ENCODE data around the gene SCAPER. TPM values are rescaled to one million over a fixed set of nuclear protein-coding genes. Genes with fewer than 3 reads are reported as not detected.
"Not testable (repeated sequence)": the region's sequence is repeated elsewhere in the genome, so short reads cannot be mapped to it uniquely, and the experiment has no call there.

SCAPER gene
- total RNA-seq, 1 donor = 9.1 TPM

- DNase-seq (ENCODE audit: low read depth) = no peak
- no peak overlapping the region for H3K4me3 ChIP-seq (ENCODE audit: low read depth, low read length)
- TF ChIP-seq, protein P1, sequence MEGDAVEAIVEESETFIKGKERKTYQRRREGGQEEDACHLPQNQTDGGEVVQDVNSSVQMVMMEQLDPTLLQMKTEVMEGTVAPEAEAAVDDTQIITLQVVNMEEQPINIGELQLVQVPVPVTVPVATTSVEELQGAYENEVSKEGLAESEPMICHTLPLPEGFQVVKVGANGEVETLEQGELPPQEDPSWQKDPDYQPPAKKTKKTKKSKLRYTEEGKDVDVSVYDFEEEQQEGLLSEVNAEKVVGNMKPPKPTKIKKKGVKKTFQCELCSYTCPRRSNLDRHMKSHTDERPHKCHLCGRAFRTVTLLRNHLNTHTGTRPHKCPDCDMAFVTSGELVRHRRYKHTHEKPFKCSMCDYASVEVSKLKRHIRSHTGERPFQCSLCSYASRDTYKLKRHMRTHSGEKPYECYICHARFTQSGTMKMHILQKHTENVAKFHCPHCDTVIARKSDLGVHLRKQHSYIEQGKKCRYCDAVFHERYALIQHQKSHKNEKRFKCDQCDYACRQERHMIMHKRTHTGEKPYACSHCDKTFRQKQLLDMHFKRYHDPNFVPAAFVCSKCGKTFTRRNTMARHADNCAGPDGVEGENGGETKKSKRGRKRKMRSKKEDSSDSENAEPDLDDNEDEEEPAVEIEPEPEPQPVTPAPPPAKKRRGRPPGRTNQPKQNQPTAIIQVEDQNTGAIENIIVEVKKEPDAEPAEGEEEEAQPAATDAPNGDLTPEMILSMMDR (IDR thresholded peaks at IDR 0.05; ENCODE audit: insufficient read depth, low read depth, low read length) = no peak
Measured at GRCh38 chr15:76514282-76514681, 390.9 kb downstream of the SCAPER start.

GRCh38 chr15:76512971-76513370 lies 392.2 kb downstream of the SCAPER start:
- TF ChIP-seq, protein P1 (IDR thresholded peaks at IDR 0.05; ENCODE audit: insufficient read depth, low read depth, low read length) = no peak
- H3K4me3 ChIP-seq (ENCODE audit: low read depth, low read length) = no peak overlapping the region
- no peak for DNase-seq (ENCODE audit: low read depth)

GRCh38 chr15:76510663-76511062 lies 394.5 kb downstream of the SCAPER start:
- H3K4me3 ChIP-seq (ENCODE audit: low read depth, low read length); DNase-seq (ENCODE audit: low read depth): not testable (repeated sequence)

DNA sequence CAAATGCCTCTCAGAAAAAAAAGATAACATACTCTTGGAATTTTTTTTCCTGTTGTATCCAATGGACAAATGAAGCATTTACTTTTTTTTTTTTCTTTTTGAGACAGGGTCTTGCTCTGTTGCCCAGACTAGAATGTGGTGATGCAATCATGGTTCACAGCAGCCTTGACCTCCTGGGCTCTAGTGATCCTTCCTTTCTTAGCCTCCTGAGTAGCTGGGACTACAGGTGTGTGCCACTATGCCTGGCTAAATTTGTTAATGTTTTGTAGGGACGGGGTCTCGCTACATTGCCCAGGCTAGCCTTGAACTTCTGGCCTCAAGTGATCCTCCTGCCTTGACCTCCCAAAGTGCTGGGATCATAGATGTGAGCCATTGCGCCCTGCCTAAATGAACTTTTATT lies 401.3 kb downstream of the SCAPER start:
- H3K4me3 ChIP-seq (ENCODE audit: low read depth, low read length) = no peak overlapping the region
- TF ChIP-seq, protein P1 (IDR thresholded peaks at IDR 0.05; ENCODE audit: insufficient read depth, low read depth, low read length) = no peak
- no peak for DNase-seq (ENCODE audit: low read depth)

GRCh38 chr15:76503121-76503520 lies 402.0 kb downstream of the SCAPER start:
- DNase-seq (ENCODE audit: low read depth) = no peak
- H3K4me3 ChIP-seq (ENCODE audit: low read depth, low read length) = no peak overlapping the region
- TF ChIP-seq, protein P1 (IDR thresholded peaks at IDR 0.05; ENCODE audit: insufficient read depth, low read depth, low read length) = no peak

DNA sequence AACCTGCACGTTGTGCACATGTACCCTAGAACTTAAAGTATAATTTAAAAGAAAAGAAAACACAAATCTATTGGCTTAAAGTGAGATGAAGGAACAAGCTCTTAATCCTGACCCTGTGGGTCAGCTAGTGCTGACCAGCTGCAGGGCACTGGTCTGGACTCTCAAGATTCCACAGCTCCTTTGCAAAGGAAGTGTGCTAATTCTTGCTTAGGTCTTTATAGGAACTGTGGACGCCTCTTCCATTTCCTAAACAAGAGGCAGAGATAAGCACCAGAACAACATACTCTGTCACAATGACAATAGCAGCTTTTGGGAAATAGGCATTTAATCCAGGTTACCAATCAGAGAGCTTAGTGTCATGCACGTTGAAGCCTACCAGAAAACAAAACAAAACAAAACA lies 402.5 kb downstream of the SCAPER start:
- TF ChIP-seq, protein P1 (IDR thresholded peaks at IDR 0.05; ENCODE audit: insufficient read depth, low read depth, low read length) = no peak
- H3K4me3 ChIP-seq (ENCODE audit: low read depth, low read length) = no peak overlapping the region
- DNase-seq (ENCODE audit: low read depth) = no peak

- not testable (repeated sequence) for DNase-seq (ENCODE audit: low read depth); H3K4me3 ChIP-seq (ENCODE audit: low read depth, low read length)
Measured at GRCh38 chr15:76502185-76502584, 403.0 kb downstream of the SCAPER start.

GRCh38 chr15:76501726-76502125 lies 403.4 kb downstream of the SCAPER start:
- DNase-seq (ENCODE audit: low read depth) = no peak
- TF ChIP-seq, protein P1 (IDR thresholded peaks at IDR 0.05; ENCODE audit: insufficient read depth, low read depth, low read length) = no peak
- no peak overlapping the region for H3K4me3 ChIP-seq (ENCODE audit: low read depth, low read length)
